PC-3 (cell line): Measurements from ENCODE around the gene KRTAP1-3.

ENCODE experiments used
- CTCF ChIP-seq: fragments of 300-600 bp; sonication (generic); conservative IDR thresholded peaks from 2 replicates; pipeline ENCODE4 v1.5.1; 2017; ENCODE audit warnings: antibody characterized with exemption, low read depth, mild to moderate bottlenecking, low read length
- EZH2 ChIP-seq: fragments of 300-600 bp; sonication (generic); IDR thresholded peaks from one replicate; pipeline ENCODE4 v1.6.1; 2017; ENCODE audit warnings: antibody characterized with exemption, mild to moderate bottlenecking, low read length; ENCODE audit not compliant: unreplicated experiment
- EZH2phosphoT487 ChIP-seq: fragments of 300-600 bp; sonication (generic); IDR thresholded peaks from 2 replicates; pipeline ENCODE4 v1.6.1; 2018; ENCODE audit warnings: mild to moderate bottlenecking, antibody characterized with exemption, low read length, borderline replicate concordance

- no peak for TF ChIP-seq CTCF
- no peak for TF ChIP-seq EZH2phosphoT487
- TF ChIP-seq EZH2 = no peak
Measured at GRCh38 chr17:41061964-41062363, 27.3 kb upstream of the KRTAP1-3 start.
